GM21528 (cell line): Measurements from ENCODE around the gene CBLB.
A peak's percentile ranks its signal among the peaks of the same experiment; 100 is the strongest.
"Not testable (repeated sequence)": the region's sequence is repeated elsewhere in the genome, so short reads cannot be mapped to it uniquely, and the experiment has no call there.

Experiments
- ATAC-seq: cut with Tn5 transposase; IDR thresholded peaks from one replicate; pipeline ENCODE4 v1.9.1; 2021; ENCODE audit warnings: mild to moderate bottlenecking, moderate library complexity; ENCODE audit not compliant: unreplicated experiment, low FRiP score

CBLB gene

GRCh38 chr3:105823149-105823867 lies 45.5 kb downstream of the CBLB start:
- no peak for ATAC-seq

- ATAC-seq: no peak
Observed at GRCh38 chr3:105822171-105823123, 46.4 kb downstream of the CBLB start.

GRCh38 chr3:105821433-105821832 lies 47.4 kb downstream of the CBLB start:
- ATAC-seq: no peak

GRCh38 chr3:105816833-105817232 lies 52.0 kb downstream of the CBLB start:
- ATAC-seq: no peak

- ATAC-seq: not testable (repeated sequence)
Observed at GRCh38 chr3:105815331-105815730, 53.5 kb downstream of the CBLB start.

- ATAC-seq: no peak
Observed at GRCh38 chr3:105813710-105814109, 55.1 kb downstream of the CBLB start.

- ATAC-seq: no peak
Observed at GRCh38 chr3:105812194-105812586, 56.6 kb downstream of the CBLB start.

- ATAC-seq: no peak
Observed at GRCh38 chr3:105811518-105812193, 57.2 kb downstream of the CBLB start.

GRCh38 chr3:105809208-105809888 lies 59.5 kb downstream of the CBLB start:
- ATAC-seq: no peak

GRCh38 chr3:105807701-105808100 lies 61.1 kb downstream of the CBLB start:
- ATAC-seq: no peak

- ATAC-seq: no peak
Observed at GRCh38 chr3:105807146-105807545, 61.7 kb downstream of the CBLB start.

GRCh38 chr3:105806359-105806758 lies 62.5 kb downstream of the CBLB start:
- no peak for ATAC-seq

GRCh38 chr3:105805404-105805803 lies 63.4 kb downstream of the CBLB start:
- ATAC-seq: no peak

- no peak for ATAC-seq
Observed at GRCh38 chr3:105802118-105802706, 66.6 kb downstream of the CBLB start.

GRCh38 chr3:105801397-105801796 lies 67.4 kb downstream of the CBLB start:
- no peak for ATAC-seq

GRCh38 chr3:105800320-105800719 lies 68.5 kb downstream of the CBLB start:
- ATAC-seq: no peak

- ATAC-seq: no peak
Observed at GRCh38 chr3:105799286-105799685, 69.5 kb downstream of the CBLB start.

GRCh38 chr3:105798381-105798934 lies 70.4 kb downstream of the CBLB start:
- ATAC-seq: peak; percentile 88

- ATAC-seq: no peak
Observed at GRCh38 chr3:105793040-105793439, 75.8 kb downstream of the CBLB start.
